ENCODE results near the gene GLMP. TPM values are rescaled to one million over a fixed set of nuclear protein-coding genes. Genes with fewer than 3 reads are reported as not detected.
A peak's percentile ranks its signal among the peaks of the same experiment; 100 is the strongest.

Gene GLMP
- total RNA-seq, 1 experiment from 2014 or later = 60.3 TPM

- TF ChIP-seq, protein P1, sequence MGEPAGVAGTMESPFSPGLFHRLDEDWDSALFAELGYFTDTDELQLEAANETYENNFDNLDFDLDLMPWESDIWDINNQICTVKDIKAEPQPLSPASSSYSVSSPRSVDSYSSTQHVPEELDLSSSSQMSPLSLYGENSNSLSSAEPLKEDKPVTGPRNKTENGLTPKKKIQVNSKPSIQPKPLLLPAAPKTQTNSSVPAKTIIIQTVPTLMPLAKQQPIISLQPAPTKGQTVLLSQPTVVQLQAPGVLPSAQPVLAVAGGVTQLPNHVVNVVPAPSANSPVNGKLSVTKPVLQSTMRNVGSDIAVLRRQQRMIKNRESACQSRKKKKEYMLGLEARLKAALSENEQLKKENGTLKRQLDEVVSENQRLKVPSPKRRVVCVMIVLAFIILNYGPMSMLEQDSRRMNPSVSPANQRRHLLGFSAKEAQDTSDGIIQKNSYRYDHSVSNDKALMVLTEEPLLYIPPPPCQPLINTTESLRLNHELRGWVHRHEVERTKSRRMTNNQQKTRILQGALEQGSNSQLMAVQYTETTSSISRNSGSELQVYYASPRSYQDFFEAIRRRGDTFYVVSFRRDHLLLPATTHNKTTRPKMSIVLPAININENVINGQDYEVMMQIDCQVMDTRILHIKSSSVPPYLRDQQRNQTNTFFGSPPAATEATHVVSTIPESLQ (CRISPR knock-in tag; IDR thresholded peaks at IDR 0.05) = no peak
- TF ChIP-seq CBFB (CRISPR knock-in tag; IDR thresholded peaks at IDR 0.05; ENCODE audit: low read depth) = no peak
- TF ChIP-seq, protein P2, sequence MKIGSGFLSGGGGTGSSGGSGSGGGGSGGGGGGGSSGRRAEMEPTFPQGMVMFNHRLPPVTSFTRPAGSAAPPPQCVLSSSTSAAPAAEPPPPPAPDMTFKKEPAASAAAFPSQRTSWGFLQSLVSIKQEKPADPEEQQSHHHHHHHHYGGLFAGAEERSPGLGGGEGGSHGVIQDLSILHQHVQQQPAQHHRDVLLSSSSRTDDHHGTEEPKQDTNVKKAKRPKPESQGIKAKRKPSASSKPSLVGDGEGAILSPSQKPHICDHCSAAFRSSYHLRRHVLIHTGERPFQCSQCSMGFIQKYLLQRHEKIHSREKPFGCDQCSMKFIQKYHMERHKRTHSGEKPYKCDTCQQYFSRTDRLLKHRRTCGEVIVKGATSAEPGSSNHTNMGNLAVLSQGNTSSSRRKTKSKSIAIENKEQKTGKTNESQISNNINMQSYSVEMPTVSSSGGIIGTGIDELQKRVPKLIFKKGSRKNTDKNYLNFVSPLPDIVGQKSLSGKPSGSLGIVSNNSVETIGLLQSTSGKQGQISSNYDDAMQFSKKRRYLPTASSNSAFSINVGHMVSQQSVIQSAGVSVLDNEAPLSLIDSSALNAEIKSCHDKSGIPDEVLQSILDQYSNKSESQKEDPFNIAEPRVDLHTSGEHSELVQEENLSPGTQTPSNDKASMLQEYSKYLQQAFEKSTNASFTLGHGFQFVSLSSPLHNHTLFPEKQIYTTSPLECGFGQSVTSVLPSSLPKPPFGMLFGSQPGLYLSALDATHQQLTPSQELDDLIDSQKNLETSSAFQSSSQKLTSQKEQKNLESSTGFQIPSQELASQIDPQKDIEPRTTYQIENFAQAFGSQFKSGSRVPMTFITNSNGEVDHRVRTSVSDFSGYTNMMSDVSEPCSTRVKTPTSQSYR (CRISPR knock-in tag; IDR thresholded peaks at IDR 0.05) = no peak
- TF ChIP-seq FOXK1 (CRISPR knock-in tag; IDR thresholded peaks at IDR 0.05) = peak; percentile 33; the same call in 1 of the 2 replicates
- TF ChIP-seq NFYB (CRISPR knock-in tag; conservative IDR thresholded peaks at IDR 0.05; ENCODE audit: low read depth) = peak; percentile 100
- TF ChIP-seq USF2 (CRISPR knock-in tag; IDR thresholded peaks at IDR 0.05) = peak; percentile 48
- no peak for TF ChIP-seq GTF2I (CRISPR knock-in tag; conservative IDR thresholded peaks at IDR 0.05)
- peak; percentile 88 for TF ChIP-seq CREM (CRISPR knock-in tag; IDR thresholded peaks at IDR 0.05)
- TF ChIP-seq ZNF671 (CRISPR knock-in tag; IDR thresholded peaks at IDR 0.05) = no peak
- TF ChIP-seq FOXJ3 (CRISPR knock-in tag; IDR thresholded peaks at IDR 0.05; ENCODE audit: borderline replicate concordance) = no peak
- no peak for TF ChIP-seq ZNF423 (CRISPR knock-in tag; IDR thresholded peaks at IDR 0.05)
- TF ChIP-seq ZNF317 (CRISPR knock-in tag; IDR thresholded peaks at IDR 0.05; ENCODE audit: borderline replicate concordance, low read depth) = no peak
- TF ChIP-seq ATF1 (CRISPR knock-in tag; IDR thresholded peaks at IDR 0.05) = no peak
- TF ChIP-seq RORB (CRISPR knock-in tag; IDR thresholded peaks at IDR 0.05) = no peak
- TF ChIP-seq, protein P3, sequence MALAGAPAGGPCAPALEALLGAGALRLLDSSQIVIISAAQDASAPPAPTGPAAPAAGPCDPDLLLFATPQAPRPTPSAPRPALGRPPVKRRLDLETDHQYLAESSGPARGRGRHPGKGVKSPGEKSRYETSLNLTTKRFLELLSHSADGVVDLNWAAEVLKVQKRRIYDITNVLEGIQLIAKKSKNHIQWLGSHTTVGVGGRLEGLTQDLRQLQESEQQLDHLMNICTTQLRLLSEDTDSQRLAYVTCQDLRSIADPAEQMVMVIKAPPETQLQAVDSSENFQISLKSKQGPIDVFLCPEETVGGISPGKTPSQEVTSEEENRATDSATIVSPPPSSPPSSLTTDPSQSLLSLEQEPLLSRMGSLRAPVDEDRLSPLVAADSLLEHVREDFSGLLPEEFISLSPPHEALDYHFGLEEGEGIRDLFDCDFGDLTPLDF (CRISPR knock-in tag; IDR thresholded peaks at IDR 0.05) = no peak
- no peak for TF ChIP-seq ESRRA (CRISPR knock-in tag; IDR thresholded peaks at IDR 0.05; ENCODE audit: borderline replicate concordance)
- TF ChIP-seq ERG (CRISPR knock-in tag; IDR thresholded peaks at IDR 0.05) = no peak
- TF ChIP-seq SMAD3 (CRISPR knock-in tag; IDR thresholded peaks at IDR 0.05; ENCODE audit: borderline replicate concordance) = 0 out of 2 replicates have a peak, but pooled peaks have one; percentile 74
- no peak for TF ChIP-seq KAT7 (CRISPR knock-in tag; IDR thresholded peaks at IDR 0.05; ENCODE audit: borderline replicate concordance)
- TF ChIP-seq OVOL2 (CRISPR knock-in tag; IDR thresholded peaks at IDR 0.05; ENCODE audit: borderline replicate concordance) = no peak
- TF ChIP-seq ZNF138 (CRISPR knock-in tag; conservative IDR thresholded peaks at IDR 0.05) = no peak
- no peak for TF ChIP-seq HMGXB4 (CRISPR knock-in tag; IDR thresholded peaks at IDR 0.05)
- TF ChIP-seq, protein P4, sequence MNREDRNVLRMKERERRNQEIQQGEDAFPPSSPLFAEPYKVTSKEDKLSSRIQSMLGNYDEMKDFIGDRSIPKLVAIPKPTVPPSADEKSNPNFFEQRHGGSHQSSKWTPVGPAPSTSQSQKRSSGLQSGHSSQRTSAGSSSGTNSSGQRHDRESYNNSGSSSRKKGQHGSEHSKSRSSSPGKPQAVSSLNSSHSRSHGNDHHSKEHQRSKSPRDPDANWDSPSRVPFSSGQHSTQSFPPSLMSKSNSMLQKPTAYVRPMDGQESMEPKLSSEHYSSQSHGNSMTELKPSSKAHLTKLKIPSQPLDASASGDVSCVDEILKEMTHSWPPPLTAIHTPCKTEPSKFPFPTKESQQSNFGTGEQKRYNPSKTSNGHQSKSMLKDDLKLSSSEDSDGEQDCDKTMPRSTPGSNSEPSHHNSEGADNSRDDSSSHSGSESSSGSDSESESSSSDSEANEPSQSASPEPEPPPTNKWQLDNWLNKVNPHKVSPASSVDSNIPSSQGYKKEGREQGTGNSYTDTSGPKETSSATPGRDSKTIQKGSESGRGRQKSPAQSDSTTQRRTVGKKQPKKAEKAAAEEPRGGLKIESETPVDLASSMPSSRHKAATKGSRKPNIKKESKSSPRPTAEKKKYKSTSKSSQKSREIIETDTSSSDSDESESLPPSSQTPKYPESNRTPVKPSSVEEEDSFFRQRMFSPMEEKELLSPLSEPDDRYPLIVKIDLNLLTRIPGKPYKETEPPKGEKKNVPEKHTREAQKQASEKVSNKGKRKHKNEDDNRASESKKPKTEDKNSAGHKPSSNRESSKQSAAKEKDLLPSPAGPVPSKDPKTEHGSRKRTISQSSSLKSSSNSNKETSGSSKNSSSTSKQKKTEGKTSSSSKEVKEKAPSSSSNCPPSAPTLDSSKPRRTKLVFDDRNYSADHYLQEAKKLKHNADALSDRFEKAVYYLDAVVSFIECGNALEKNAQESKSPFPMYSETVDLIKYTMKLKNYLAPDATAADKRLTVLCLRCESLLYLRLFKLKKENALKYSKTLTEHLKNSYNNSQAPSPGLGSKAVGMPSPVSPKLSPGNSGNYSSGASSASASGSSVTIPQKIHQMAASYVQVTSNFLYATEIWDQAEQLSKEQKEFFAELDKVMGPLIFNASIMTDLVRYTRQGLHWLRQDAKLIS (CRISPR knock-in tag; IDR thresholded peaks at IDR 0.05; ENCODE audit: borderline replicate concordance) = no peak
- TF ChIP-seq ZNF121 (CRISPR knock-in tag; IDR thresholded peaks at IDR 0.05) = no peak
- no peak for TF ChIP-seq ZNF416 (CRISPR knock-in tag; IDR thresholded peaks at IDR 0.05)
- peak; percentile 63; the same call in 1 of the 2 replicates for TF ChIP-seq GABPB1 (CRISPR knock-in tag; IDR thresholded peaks at IDR 0.05)
Observed at GRCh38 chr1:156338180-156338976, 42.9 kb upstream of the GLMP start, which contains the start of the genes CCT3 and TSACC (continued).
